ENCODE measurements around the gene KAZALD1.
A peak's percentile ranks its signal among the peaks of the same experiment; 100 is the strongest.

The KAZALD1 gene

GRCh38 chr10:101042667-101043362 is 19.0 kb upstream of the KAZALD1 start:
- Histone ChIP-seq H3K9me3 (ENCODE audit: low read depth, low read length) (no peaks in the 10 kb centered on the region), H3K27ac (peak overlapping the region; percentile 67; the same call in 1 of the 2 replicates), H3K4me3 (peak overlapping the region; percentile 79), H3K9ac (ENCODE audit: insufficient read length) (peak overlapping the region; percentile 67), H3K36me3 (ENCODE audit: insufficient read depth, low read length) (no peaks in the 10 kb centered on the region)
- DNase-seq (ENCODE audit: low read depth, low spot score): no peak
- TF ChIP-seq POLR2AphosphoS5 (IDR thresholded peaks at IDR 0.05; ENCODE audit: borderline replicate concordance, low read depth, low read length) (no peak; the same call in 1 of the 2 replicates), FOXP2 (optimal IDR thresholded peaks at IDR 0.05; ENCODE audit: control extremely low read depth, extremely low read length, insufficient read depth) (no peak), EZH2 (IDR thresholded peaks at IDR 0.05) (no peak)

GRCh38 chr10:101043363-101043707 is 18.5 kb upstream of the KAZALD1 start:
- Histone ChIP-seq H3K9ac (ENCODE audit: insufficient read length) (peak overlapping the region; percentile 67), H3K27ac (peak overlapping the region; percentile 65; the same call in 1 of the 2 replicates), H3K36me3 (ENCODE audit: insufficient read depth, low read length) (no peaks in the 10 kb centered on the region), H3K9me3 (ENCODE audit: low read depth, low read length) (no peaks in the 10 kb centered on the region), H3K4me3 (peak overlapping the region; percentile 79)
- no peak for TF ChIP-seq POLR2AphosphoS5 (IDR thresholded peaks at IDR 0.05; ENCODE audit: borderline replicate concordance, low read depth, low read length)
- TF ChIP-seq FOXP2 (optimal IDR thresholded peaks at IDR 0.05; ENCODE audit: control extremely low read depth, extremely low read length, insufficient read depth): no peak
- no peak for TF ChIP-seq EZH2 (IDR thresholded peaks at IDR 0.05)
- DNase-seq (ENCODE audit: low read depth, low spot score): no peak

- no peak for DNase-seq (ENCODE audit: low read depth, low spot score)
- no peaks in the 10 kb centered on the region for H3K36me3 ChIP-seq (ENCODE audit: insufficient read depth, low read length)
- H3K9me3 ChIP-seq (ENCODE audit: low read depth, low read length): no peaks in the 10 kb centered on the region
- no peak overlapping the region for H3K4me3 ChIP-seq
- TF ChIP-seq FOXP2 (optimal IDR thresholded peaks at IDR 0.05; ENCODE audit: control extremely low read depth, extremely low read length, insufficient read depth) (no peak), POLR2AphosphoS5 (IDR thresholded peaks at IDR 0.05; ENCODE audit: borderline replicate concordance, low read depth, low read length) (no peak), EZH2 (IDR thresholded peaks at IDR 0.05) (no peak)
- no peak overlapping the region for H3K9ac ChIP-seq (ENCODE audit: insufficient read length)
- H3K27ac ChIP-seq: no peak overlapping the region
Observed at GRCh38 chr10:101044117-101044516, 17.7 kb upstream of the KAZALD1 start.

- Histone ChIP-seq H3K9me3 (ENCODE audit: low read depth, low read length) (no peaks in the 10 kb centered on the region), H3K27ac (no peak overlapping the region), H3K4me3 (peak overlapping the region; percentile 9; the same call in 1 of the 2 replicates), H3K9ac (ENCODE audit: insufficient read length) (no peak overlapping the region), H3K36me3 (ENCODE audit: insufficient read depth, low read length) (no peaks in the 10 kb centered on the region)
- TF ChIP-seq EZH2 (IDR thresholded peaks at IDR 0.05) (no peak), FOXP2 (optimal IDR thresholded peaks at IDR 0.05; ENCODE audit: control extremely low read depth, extremely low read length, insufficient read depth) (no peak), POLR2AphosphoS5 (IDR thresholded peaks at IDR 0.05; ENCODE audit: borderline replicate concordance, low read depth, low read length) (no peak)
- no peak for DNase-seq (ENCODE audit: low read depth, low spot score)
Observed at GRCh38 chr10:101046332-101047238, 15.2 kb upstream of the KAZALD1 start.

GRCh38 chr10:101047268-101047667 is 14.5 kb upstream of the KAZALD1 start:
- Histone ChIP-seq H3K9me3 (ENCODE audit: low read depth, low read length) (no peaks in the 10 kb centered on the region), H3K27ac (no peak overlapping the region), H3K9ac (ENCODE audit: insufficient read length) (no peak overlapping the region), H3K36me3 (ENCODE audit: insufficient read depth, low read length) (no peaks in the 10 kb centered on the region), H3K4me3 (no peak overlapping the region)
- DNase-seq (ENCODE audit: low read depth, low spot score): no peak
- no peak for TF ChIP-seq FOXP2 (optimal IDR thresholded peaks at IDR 0.05; ENCODE audit: control extremely low read depth, extremely low read length, insufficient read depth)

- H3K9ac ChIP-seq (ENCODE audit: insufficient read length): no peak overlapping the region
- H3K36me3 ChIP-seq (ENCODE audit: insufficient read depth, low read length): no peaks in the 10 kb centered on the region
- no peak for TF ChIP-seq POLR2AphosphoS5 (IDR thresholded peaks at IDR 0.05; ENCODE audit: borderline replicate concordance, low read depth, low read length)
- no peak for TF ChIP-seq EZH2 (IDR thresholded peaks at IDR 0.05)
- TF ChIP-seq FOXP2 (optimal IDR thresholded peaks at IDR 0.05; ENCODE audit: control extremely low read depth, extremely low read length, insufficient read depth): no peak
- no peak overlapping the region for H3K4me3 ChIP-seq
- H3K9me3 ChIP-seq (ENCODE audit: low read depth, low read length): no peaks in the 10 kb centered on the region
- H3K27ac ChIP-seq: no peak overlapping the region
- DNase-seq (ENCODE audit: low read depth, low spot score): no peak
Observed at GRCh38 chr10:101047961-101048892, 13.6 kb upstream of the KAZALD1 start.

GRCh38 chr10:101050208-101051069 is 11.3 kb upstream of the KAZALD1 start:
- Histone ChIP-seq H3K36me3 (ENCODE audit: insufficient read depth, low read length) (no peaks in the 10 kb centered on the region), H3K27ac (no peak overlapping the region), H3K4me3 (peak overlapping the region; percentile 52; the same call in 1 of the 2 replicates), H3K9ac (ENCODE audit: insufficient read length) (no peak overlapping the region), H3K9me3 (ENCODE audit: low read depth, low read length) (no peaks in the 10 kb centered on the region)
- TF ChIP-seq FOXP2 (optimal IDR thresholded peaks at IDR 0.05; ENCODE audit: control extremely low read depth, extremely low read length, insufficient read depth) (no peak), EZH2 (IDR thresholded peaks at IDR 0.05) (no peak), POLR2AphosphoS5 (IDR thresholded peaks at IDR 0.05; ENCODE audit: borderline replicate concordance, low read depth, low read length) (no peak)
- no peak for DNase-seq (ENCODE audit: low read depth, low spot score)
